ENCODE measurements around the gene TP53RK. TPM values are rescaled to one million over a fixed set of nuclear protein-coding genes. Genes with fewer than 3 reads are reported as not detected.

The TP53RK gene
- total RNA-seq, 1 donor from 2014 or later: 15.9 TPM

- no peak overlapping the region for H3K4me2 ChIP-seq
- H3K4me3 ChIP-seq: no peak overlapping the region
- TF ChIP-seq EZH2 (IDR thresholded peaks at IDR 0.05) (no peak), EZH2phosphoT487 (IDR thresholded peaks at IDR 0.05) (no peak), CTCF (IDR thresholded peaks at IDR 0.05) (no peak)
- H3K4me1 ChIP-seq: no peaks in the 10 kb centered on the region
- no peak for DNase-seq (ENCODE audit: low spot score)
- no peak overlapping the region for H3K27ac ChIP-seq
- Mint-ChIP-seq H3K9me3 (peaks cover 7% of the 10 kb centered on the region), H3K4me1 (no peaks in the 10 kb centered on the region), H3K27me3 (ENCODE audit: insufficient read depth, low read depth) (peaks cover 4% of the 10 kb centered on the region), H3K27ac (no peak overlapping the region), H3K4me3 (no peak overlapping the region), H3K36me3 (peaks cover 22% of the 10 kb centered on the region)
- no peaks in the 10 kb centered on the region for H3K27me3 ChIP-seq
- H3K9ac ChIP-seq: no peak overlapping the region
- H4K20me1 ChIP-seq (ENCODE audit: low read depth): no peaks in the 10 kb centered on the region
- no peaks in the 10 kb centered on the region for H3K9me3 ChIP-seq (ENCODE audit: low read depth)
- H2AFZ ChIP-seq (replicated peaks): no peak overlapping the region
- no peaks in the 10 kb centered on the region for H3K36me3 ChIP-seq
- H3F3A ChIP-seq (ENCODE audit: low read depth): no peaks in the 10 kb centered on the region
- H3K79me2 ChIP-seq (ENCODE audit: low read depth): no peaks in the 10 kb centered on the region
Observed at GRCh38 chr20:46722450-46722849, 33.2 kb upstream of the TP53RK start.

GRCh38 chr20:46721476-46721875 is 32.2 kb upstream of the TP53RK start:
- no peaks in the 10 kb centered on the region for H3K4me1 ChIP-seq
- Mint-ChIP-seq H3K27me3 (ENCODE audit: insufficient read depth, low read depth) (peaks cover 4% of the 10 kb centered on the region), H3K36me3 (peaks cover 17% of the 10 kb centered on the region), H3K4me1 (no peaks in the 10 kb centered on the region), H3K27ac (no peak overlapping the region), H3K4me3 (no peak overlapping the region), H3K9me3 (peaks cover 7% of the 10 kb centered on the region)
- H4K20me1 ChIP-seq (ENCODE audit: low read depth): no peaks in the 10 kb centered on the region
- no peaks in the 10 kb centered on the region for H3K27me3 ChIP-seq
- no peaks in the 10 kb centered on the region for H3K9me3 ChIP-seq (ENCODE audit: low read depth)
- no peaks in the 10 kb centered on the region for H3K79me2 ChIP-seq (ENCODE audit: low read depth)
- H3K4me2 ChIP-seq: no peak overlapping the region
- H3F3A ChIP-seq (ENCODE audit: low read depth): no peaks in the 10 kb centered on the region
- no peaks in the 10 kb centered on the region for H3K36me3 ChIP-seq
- DNase-seq (ENCODE audit: low spot score): no peak
- H3K27ac ChIP-seq: no peak overlapping the region
- no peak for TF ChIP-seq EZH2 (IDR thresholded peaks at IDR 0.05)
- no peak for TF ChIP-seq EZH2phosphoT487 (IDR thresholded peaks at IDR 0.05)
- TF ChIP-seq CTCF (IDR thresholded peaks at IDR 0.05): no peak
- no peak overlapping the region for H2AFZ ChIP-seq (replicated peaks)
- H3K9ac ChIP-seq: no peak overlapping the region
- H3K4me3 ChIP-seq: no peak overlapping the region

GRCh38 chr20:46720776-46721425 is 31.7 kb upstream of the TP53RK start:
- no peak overlapping the region for H3K27ac ChIP-seq
- no peaks in the 10 kb centered on the region for H3F3A ChIP-seq (ENCODE audit: low read depth)
- TF ChIP-seq EZH2phosphoT487 (IDR thresholded peaks at IDR 0.05) (no peak), CTCF (IDR thresholded peaks at IDR 0.05) (no peak), EZH2 (IDR thresholded peaks at IDR 0.05) (no peak)
- no peaks in the 10 kb centered on the region for H3K9me3 ChIP-seq (ENCODE audit: low read depth)
- no peak for DNase-seq (ENCODE audit: low spot score)
- H3K4me3 Mint-ChIP-seq: no peak overlapping the region
- H3K27ac Mint-ChIP-seq: no peak overlapping the region
- H3K9me3 Mint-ChIP-seq: peaks cover 7% of the 10 kb centered on the region
- no peaks in the 10 kb centered on the region for H3K36me3 ChIP-seq
- H3K4me1 Mint-ChIP-seq: no peaks in the 10 kb centered on the region
- H3K79me2 ChIP-seq (ENCODE audit: low read depth): no peaks in the 10 kb centered on the region
- no peaks in the 10 kb centered on the region for H3K4me1 ChIP-seq
- no peak overlapping the region for H3K4me2 ChIP-seq
- H2AFZ ChIP-seq (replicated peaks): no peak overlapping the region
- peaks cover 4% of the 10 kb centered on the region for H3K27me3 Mint-ChIP-seq (ENCODE audit: insufficient read depth, low read depth)
- no peaks in the 10 kb centered on the region for H3K27me3 ChIP-seq
- H4K20me1 ChIP-seq (ENCODE audit: low read depth): no peaks in the 10 kb centered on the region
- no peak overlapping the region for H3K9ac ChIP-seq
- H3K36me3 Mint-ChIP-seq: peaks cover 15% of the 10 kb centered on the region
- H3K4me3 ChIP-seq: no peak overlapping the region

All from neural progenitor cell (in vitro differentiated cells).